Stomach (tissue), 9 donors: ENCODE data around the gene NBR1. TPM values are rescaled to one million over a fixed set of nuclear protein-coding genes. Genes with fewer than 3 reads are reported as not detected.
"Not testable (repeated sequence)": the region's sequence is repeated elsewhere in the genome, so short reads cannot be mapped to it uniquely, and the experiment has no call there.

Experiments
- DNase-seq, 2 donors: peaks; one replicate each; pipeline versions ENCODE4 v3.0.0 to v3.0.0-alpha.2; 2013 to 2019
- H3K27ac ChIP-seq, 5 donors: fragments of 200-600 bp in 4 of 5; sonication (generic) in 4 of 5; one replicate each; pipeline ENCODE4 v1.5.1; 2013 to 2019; ENCODE audit warnings: mild to moderate bottlenecking in 1 of 5, moderate library complexity in 1 of 5
- H3K27me3 ChIP-seq, 3 donors: fragments of 200-600 bp; sonication (generic); one replicate each; pipeline ENCODE4 v1.5.1; 2017 to 2019; ENCODE audit warnings: mixed run types in 1 of 3
- H3K36me3 ChIP-seq, 4 donors: fragments of 200-600 bp; sonication (generic); 1 replicate in 3 of 4; 2 replicates in 1 of 4; pipeline ENCODE4 v1.5.1; 2016 to 2019
- H3K4me1 ChIP-seq, 4 donors: fragments of 200-600 bp; sonication (generic); one replicate each; pipeline ENCODE4 v1.5.1; 2016 to 2019
- H3K4me3 ChIP-seq, 4 donors: fragments of 200-600 bp; sonication (generic) in 3 of 4; one replicate each; pipeline ENCODE4 v1.5.1; 2016 to 2019; ENCODE audit warnings: mild to moderate bottlenecking in 1 of 4
- H3K9me3 ChIP-seq, 4 donors: fragments of 200-600 bp; sonication (generic); one replicate each; pipeline ENCODE4 v1.5.1; 2016 to 2019
- CTCF ChIP-seq, 7 experiments: fragments of 450-650 bp in 4 of 7; fragments of 200-600 bp in 3 of 7; sonication (generic) in 3 of 7; IDR thresholded peaks; one replicate each; pipeline ENCODE4 v1.5.1; 2016 to 2019; ENCODE audit warnings: antibody characterized with exemption in 7 of 7, control low read depth in 2 of 7, mild to moderate bottlenecking in 1 of 7
- EP300 ChIP-seq: sonication (generic); formaldehyde crosslinking; IDR thresholded peaks from one replicate; pipeline ENCODE4 v1.6.1; 2017; ENCODE audit warnings: antibody characterized with exemption
- POLR2A ChIP-seq, 4 donors: fragments of 450-650 bp; IDR thresholded peaks; one replicate each; pipeline ENCODE4 v1.6.1; 2016; ENCODE audit warnings: antibody characterized with exemption in 4 of 4, control low read depth in 2 of 4, mild to moderate bottlenecking in 1 of 4, moderate library complexity in 1 of 4
- POLR2AphosphoS5 ChIP-seq, 3 donors: sonication (generic); formaldehyde crosslinking; IDR thresholded peaks; one replicate each; pipeline ENCODE4 v1.6.1; 2016; ENCODE audit warnings: antibody characterized with exemption in 3 of 3
- WGBS, 5 donors: extraction: QIAGEN DNeasy Blood & Tissue Kit in 3 of 5; methylation state at CpG; one replicate each; pipeline versions ENCODE4 v1.1.5 to v1.1.7; 2013 to 2018; 5-methylcytosine and 5-hydroxymethylcytosine counted together
- intact Hi-C: fragments of 100-400 bp; cut with DNase I; formaldehyde crosslinking; loops from one replicate; pipeline ENCODE4 v1.15.1; 2023; ENCODE audit warnings: low total_unique reads
- polyA plus RNA-seq, 3 donors: library from polyadenylated mRNA; stranded (reverse); fragments of 200-250 nt; gene quantifications; one replicate each; pipeline ENCODE4 v1.2.3, GENCODE V29; 2013
- total RNA-seq, 5 donors: library from RNA; depleted of rRNA; stranded (reverse); fragments of >200 nt; gene quantifications; one replicate each; pipeline versions ENCODE4 v1.1.0 to v1.2.3, GENCODE V29; 2014 to 2016
- donor health status: healthy with polysubstance abuse.
- donor health status: Bipolar disorder and iron deficiency.
- donor health status: healthy.

NBR1 gene
- total and polyA plus RNA-seq, 8 donors, result 25.4 to 107 (median 43.8) TPM

GRCh38 chr17:43142153-43142552, 28.9 kb upstream of the NBR1 start:
- no peaks in the 10 kb centered on the region for H3K4me1 ChIP-seq
- H3K9me3 ChIP-seq, result no peaks in the 10 kb centered on the region
- TF ChIP-seq POLR2AphosphoS5 (IDR thresholded peaks at IDR 0.05), result no peak
- no peak for TF ChIP-seq CTCF (IDR thresholded peaks at IDR 0.05)
- TF ChIP-seq POLR2A (IDR thresholded peaks at IDR 0.05), result no peak
- TF ChIP-seq EP300, result no peak
- peaks cover 9 to 48% (median 28%) of the 10 kb centered on the region in 4 donors for H3K36me3 ChIP-seq
- H3K27me3 ChIP-seq, result no peaks in the 10 kb centered on the region
- WGBS, 5 donors, result 89 to 94% (median 92%) methylated on average over 5 of the region's 5 CpGs
- no peak overlapping the region for H3K27ac ChIP-seq
- no peak overlapping the region for H3K4me3 ChIP-seq
- no peak for DNase-seq
- intact Hi-C loops, result no loop called here

GRCh38 chr17:43143201-43143600, 27.8 kb upstream of the NBR1 start:
- H3K9me3 ChIP-seq, result no peaks in the 10 kb centered on the region
- peaks cover 9 to 54% (median 30%) of the 10 kb centered on the region in 4 donors for H3K36me3 ChIP-seq
- H3K4me1 ChIP-seq, result no peaks in the 10 kb centered on the region
- no peak overlapping the region for H3K27ac ChIP-seq
- TF ChIP-seq EP300, result no peak
- no peak for TF ChIP-seq POLR2AphosphoS5 (IDR thresholded peaks at IDR 0.05)
- no peak for TF ChIP-seq CTCF (IDR thresholded peaks at IDR 0.05)
- no peak for TF ChIP-seq POLR2A (IDR thresholded peaks at IDR 0.05)
- WGBS, 5 donors, result 80 to 91% (median 89%) methylated on average over 5 of the region's 5 CpGs
- no peak overlapping the region for H3K4me3 ChIP-seq
- DNase-seq, result no peak
- H3K27me3 ChIP-seq, result no peaks in the 10 kb centered on the region
- intact Hi-C loops, result no loop called here

GRCh38 chr17:43146649-43147048, 24.4 kb upstream of the NBR1 start:
- no peak overlapping the region for H3K27ac ChIP-seq
- peaks cover 9 to 45% (median 30%) of the 10 kb centered on the region in 4 donors for H3K36me3 ChIP-seq
- no peak overlapping the region for H3K4me3 ChIP-seq
- intact Hi-C loops, result no loop called here
- 85 to 93% (median 91%) methylated on average over 4 of the region's 4 CpGs for WGBS, 5 donors
- H3K4me1 ChIP-seq, result no peaks in the 10 kb centered on the region
- no peak for DNase-seq
- no peak for TF ChIP-seq EP300
- TF ChIP-seq POLR2AphosphoS5 (IDR thresholded peaks at IDR 0.05), result no peak
- TF ChIP-seq POLR2A (IDR thresholded peaks at IDR 0.05), result no peak
- no peak for TF ChIP-seq CTCF (IDR thresholded peaks at IDR 0.05)
- no peaks in the 10 kb centered on the region for H3K9me3 ChIP-seq
- H3K27me3 ChIP-seq, result no peaks in the 10 kb centered on the region

GRCh38 chr17:43151880-43152456, 19.0 kb upstream of the NBR1 start:
- no peak overlapping the region for H3K27ac ChIP-seq
- intact Hi-C loops, result no loop called here
- peaks cover 0 to 26% (median 11%) of the 10 kb centered on the region in 4 donors for H3K36me3 ChIP-seq

GRCh38 chr17:43153197-43153835, 17.7 kb upstream of the NBR1 start:
- H3K27me3 ChIP-seq, H3K4me3 ChIP-seq, DNase-seq, H3K4me1 ChIP-seq, H3K27ac ChIP-seq, H3K9me3 ChIP-seq, intact Hi-C loops: not testable (repeated sequence)
- 74 to 90% (median 79%) methylated on average over 3 of the region's 3 CpGs for WGBS, 5 donors
- peaks cover 3 to 26% (median 14%) of the 10 kb centered on the region in 4 donors for H3K36me3 ChIP-seq

More at GRCh38 chr17:43151880-43152456, 19.0 kb upstream of the NBR1 start:
- Histone ChIP-seq H3K27me3 (no peaks in the 10 kb centered on the region), H3K4me1 (no peaks in the 10 kb centered on the region), H3K4me3 (no peak overlapping the region), H3K9me3 (peaks cover 0 to 2% (median 0%) of the 10 kb centered on the region in 4 donors)
- no peak for DNase-seq
- 94 to 98% (median 96%) methylated on average over 3 of the region's 3 CpGs for WGBS, 5 donors
- no peak for TF ChIP-seq CTCF (IDR thresholded peaks at IDR 0.05)
- TF ChIP-seq EP300, result no peak
- TF ChIP-seq POLR2AphosphoS5 (IDR thresholded peaks at IDR 0.05), result no peak
- no peak for TF ChIP-seq POLR2A (IDR thresholded peaks at IDR 0.05)
